ENCODE data around the gene PHLDB3.

PHLDB3 gene

GRCh38 chr19:43468354-43469159, 36.0 kb downstream of the PHLDB3 start:
- DNase-seq (ENCODE audit: low spot score), result no peak

DNA sequence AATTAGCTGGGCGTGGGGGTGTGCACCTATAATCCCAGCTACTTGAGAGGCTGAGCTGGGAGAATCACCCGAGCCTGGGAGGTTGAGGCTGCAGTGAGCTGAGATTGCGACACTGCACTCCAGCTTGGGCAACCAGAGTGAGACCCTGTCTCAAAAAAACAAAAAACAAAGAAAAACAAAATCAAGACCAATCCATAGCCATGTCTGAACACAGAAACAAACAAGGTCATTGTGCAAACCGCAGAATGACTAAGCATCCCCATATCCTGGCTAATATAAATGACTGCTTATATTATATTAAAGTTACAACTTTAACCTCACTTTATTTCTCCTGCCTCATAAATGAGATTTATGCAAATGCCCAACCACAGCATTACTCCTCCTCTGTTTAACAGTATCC, 36.8 kb downstream of the PHLDB3 start:
- DNase-seq (ENCODE audit: low spot score), result no peak

GRCh38 chr19:43467276-43467675, 37.3 kb downstream of the PHLDB3 start:
- DNase-seq (ENCODE audit: low spot score), result no peak

DNA sequence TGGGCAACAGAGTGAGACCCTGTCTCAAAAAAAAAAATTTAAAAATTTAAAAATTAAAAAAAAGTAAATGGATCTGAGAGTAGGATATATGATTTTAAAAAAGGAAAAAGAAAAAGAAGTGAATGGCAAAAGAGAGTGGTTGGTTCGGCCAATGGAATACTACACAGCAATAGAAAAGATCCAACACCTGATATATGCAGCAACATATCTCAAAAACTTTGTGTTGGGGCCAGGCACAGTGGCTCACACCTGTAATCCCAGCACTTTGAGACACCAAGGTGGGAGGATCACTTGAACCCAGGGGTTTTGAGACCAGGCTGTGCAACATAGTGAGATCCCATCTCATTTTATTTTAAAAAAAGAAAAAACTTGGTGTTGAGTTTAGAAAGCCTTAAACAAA, 37.8 kb downstream of the PHLDB3 start:
- DNase-seq (ENCODE audit: low spot score), result no peak

GRCh38 chr19:43465468-43466120, 39.0 kb downstream of the PHLDB3 start, which contains the start of gene LYPD3:
TSS of gene LYPD3 (minus strand) at chr19:43465608. CDS start at chr19:43465571, 37 bp downstream.
- DNase-seq (ENCODE audit: low spot score), result no peak

DNA sequence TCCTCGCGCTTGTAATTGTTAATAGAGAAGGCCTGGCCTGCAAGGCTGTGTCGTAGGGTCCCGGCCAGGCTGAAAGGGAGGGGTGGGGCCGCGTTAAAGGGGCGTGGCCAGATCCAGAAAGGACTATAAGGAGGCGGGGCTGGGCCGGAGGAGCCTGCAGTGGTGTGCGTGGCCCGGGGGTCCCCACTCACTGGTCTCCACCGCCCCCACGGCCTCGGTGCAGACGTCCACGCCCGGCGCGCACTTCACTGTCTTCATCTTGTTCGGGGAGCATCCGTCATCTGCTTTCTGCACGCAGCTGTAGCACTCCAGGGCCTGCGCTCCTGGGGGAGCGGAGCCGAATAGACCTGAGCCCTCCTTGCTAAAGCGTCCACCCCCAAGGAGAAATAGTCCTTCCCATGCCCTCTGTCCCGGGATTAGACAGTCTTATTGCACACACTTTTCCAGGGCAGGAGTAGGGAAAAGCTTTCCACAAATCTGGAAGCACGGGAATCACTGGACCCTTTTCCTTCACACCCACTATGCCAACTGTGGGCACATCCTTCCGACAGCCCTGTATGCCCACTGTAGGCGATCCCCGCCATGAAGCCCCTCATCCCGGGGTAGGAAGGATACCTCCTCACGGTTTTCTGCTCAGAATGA, 40.3 kb downstream of the PHLDB3 start:
- peak; percentile 59 for DNase-seq (ENCODE audit: low spot score)

GRCh38 chr19:43463381-43464133, 41.0 kb downstream of the PHLDB3 start:
- DNase-seq (ENCODE audit: low spot score), result peak; percentile 83

- DNase-seq (ENCODE audit: low spot score), result no peak
These were observed 41.7 kb downstream of the PHLDB3 start for GRCh38 chr19:43462785-43463380.

GRCh38 chr19:43462383-43462782, 42.2 kb downstream of the PHLDB3 start:
- no peak for DNase-seq (ENCODE audit: low spot score)

DNA sequence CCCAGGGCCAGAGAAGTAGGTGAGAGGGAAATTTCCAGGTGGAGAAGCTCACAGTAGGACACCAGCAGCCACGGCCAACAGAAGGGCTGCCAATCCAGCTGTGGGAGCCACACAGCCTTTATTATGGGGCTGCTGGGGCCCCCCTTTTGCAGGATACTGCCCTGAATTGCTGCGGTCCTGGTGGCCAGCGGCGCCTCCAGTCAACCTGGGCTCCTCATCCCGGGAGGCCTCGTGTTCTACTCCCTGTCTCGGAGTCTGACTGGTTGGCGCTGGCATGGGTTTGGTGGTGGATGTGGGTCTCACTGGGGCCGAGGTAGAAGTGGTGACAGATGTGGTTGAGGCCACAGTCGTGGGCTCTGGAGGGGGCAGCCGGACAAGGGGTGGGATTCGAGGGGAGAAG, 43.2 kb downstream of the PHLDB3 start:
- no peak for DNase-seq (ENCODE audit: low spot score)

DNA sequence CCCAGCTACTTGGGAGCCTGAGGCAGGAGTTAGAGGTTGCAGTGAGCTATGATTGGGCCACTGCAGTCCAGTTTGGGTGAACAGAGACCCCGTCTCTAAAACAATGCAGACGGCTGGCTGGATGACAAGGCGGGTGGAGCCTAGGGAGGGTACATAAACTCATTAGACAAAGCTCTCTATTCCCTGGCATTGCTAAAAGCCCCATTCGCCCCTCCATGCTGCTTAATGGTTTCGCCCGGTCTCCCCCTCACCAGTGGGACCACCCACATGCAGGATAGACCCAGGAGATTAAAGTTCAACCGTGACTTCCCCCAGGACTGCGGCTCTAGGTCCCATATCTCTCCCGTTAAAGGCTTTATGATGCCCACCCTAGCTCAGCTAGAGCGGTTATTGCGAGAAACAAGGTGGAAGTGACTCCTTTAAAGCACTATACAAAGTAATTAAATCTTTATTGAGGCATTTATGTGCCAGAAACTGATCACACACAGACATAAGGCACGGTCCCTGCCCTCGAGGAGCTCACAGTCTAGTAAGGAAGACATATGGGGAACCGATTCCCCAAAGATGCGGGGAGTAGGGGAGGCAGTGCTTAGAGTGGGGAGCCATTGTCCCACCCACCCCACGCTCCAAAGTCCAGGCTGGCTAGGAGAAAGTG, 44.1 kb downstream of the PHLDB3 start:
- DNase-seq (ENCODE audit: low spot score), result no peak

- DNase-seq (ENCODE audit: low spot score), result no peak
These were observed 46.7 kb downstream of the PHLDB3 start for GRCh38 chr19:43457809-43458208.

GRCh38 chr19:43455321-43456113, 49.0 kb downstream of the PHLDB3 start:
- DNase-seq (ENCODE audit: low spot score), result no peak

- DNase-seq (ENCODE audit: low spot score), result no peak
These were observed 50.5 kb downstream of the PHLDB3 start for GRCh38 chr19:43454031-43454430.

GRCh38 chr19:43452582-43452981, 52.0 kb downstream of the PHLDB3 start:
- DNase-seq (ENCODE audit: low spot score), result no peak

DNA sequence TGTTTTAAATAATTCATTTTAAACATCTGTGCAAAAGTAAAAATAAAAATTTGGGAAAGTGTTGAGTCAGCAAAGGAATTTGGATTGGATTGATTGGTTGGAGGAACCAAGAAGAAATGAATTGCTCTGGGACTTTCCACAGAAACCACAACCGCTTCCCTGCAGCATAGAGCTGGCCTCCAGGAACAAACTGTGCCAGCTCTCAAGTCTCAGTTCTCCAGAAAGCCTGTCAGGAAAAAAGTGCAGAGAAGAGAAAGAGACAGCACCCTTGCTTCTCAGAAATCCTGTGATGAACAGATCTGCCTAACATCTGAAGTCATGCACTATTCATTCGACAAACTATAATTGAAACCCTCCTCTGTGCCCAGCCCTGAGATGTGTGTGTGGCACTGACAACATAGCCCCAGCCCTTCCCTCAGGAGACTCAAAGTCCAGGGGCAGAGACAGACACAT, 54.0 kb downstream of the PHLDB3 start:
- no peak for DNase-seq (ENCODE audit: low spot score)

DNA sequence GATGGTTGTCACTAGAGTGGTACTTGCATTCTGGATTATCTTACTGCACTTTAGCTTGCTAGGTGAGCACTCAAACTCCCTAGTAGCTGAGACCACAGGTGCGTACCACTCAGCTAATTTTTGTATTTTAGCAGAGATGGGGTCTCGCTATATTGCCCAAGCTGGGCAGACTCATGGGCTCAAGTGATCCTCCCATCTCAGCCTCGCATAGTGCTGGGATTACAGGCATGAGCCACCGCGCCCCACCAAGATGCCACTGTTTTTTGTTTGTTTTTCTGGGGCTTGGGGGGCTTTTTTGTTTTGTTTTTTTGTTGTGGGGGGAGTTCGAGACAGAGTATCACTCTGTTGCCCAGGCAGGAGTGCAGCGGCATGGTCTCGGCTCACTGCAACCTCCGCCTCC, 56.9 kb downstream of the PHLDB3 start:
- DNase-seq (ENCODE audit: low spot score), result no peak

DNA sequence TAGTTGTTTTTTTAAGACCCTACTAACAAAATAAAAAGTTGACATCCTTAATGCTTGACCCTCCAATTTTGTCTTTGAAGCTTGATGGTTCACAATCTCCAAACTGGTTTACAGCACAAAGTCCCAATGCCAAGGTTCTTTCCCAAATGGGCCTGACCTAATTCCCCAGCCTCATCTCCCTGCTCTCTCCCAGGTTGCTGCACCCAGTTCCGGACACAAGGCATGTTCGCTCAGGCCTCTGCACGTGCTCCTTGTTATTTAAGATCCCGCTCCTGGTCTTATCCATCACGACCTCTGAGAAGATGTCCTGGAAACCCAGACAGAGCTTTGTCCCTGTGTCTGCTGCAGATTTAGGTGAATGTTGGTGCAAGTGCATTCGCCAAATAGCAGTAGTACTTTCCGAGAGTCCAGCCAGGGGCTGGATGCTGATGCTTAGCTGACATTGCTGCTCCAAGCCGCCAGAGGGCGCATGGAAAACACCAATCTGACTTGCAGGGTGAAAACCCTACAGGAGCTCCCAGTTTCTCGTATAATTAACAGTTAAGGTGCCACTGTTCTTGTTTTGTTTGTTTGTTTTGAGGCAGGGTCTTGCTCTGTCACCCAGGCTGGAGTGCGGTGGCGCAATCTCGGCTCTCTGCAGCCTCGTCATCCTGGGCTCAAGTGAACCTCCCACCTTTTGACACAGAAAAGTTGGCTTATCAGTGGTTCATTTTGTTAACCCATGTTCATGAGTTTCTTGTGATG, 57.6 kb downstream of the PHLDB3 start:
- DNase-seq (ENCODE audit: low spot score), result peak; percentile 60

- no peak for DNase-seq (ENCODE audit: low spot score)
These were observed 59.1 kb downstream of the PHLDB3 start for GRCh38 chr19:43445426-43445825.

All from SK-N-DZ (cell line).